RPMI7951 (cell line): ENCODE results near the gene IFT172. TPM values are rescaled to one million over a fixed set of nuclear protein-coding genes. Genes with fewer than 3 reads are reported as not detected.
"Not testable (repeated sequence)": the region's sequence is repeated elsewhere in the genome, so short reads cannot be mapped to it uniquely, and the experiment has no call there.

Experiments
- DNase-seq: peaks from one replicate; pipeline ENCODE4 v3.0.0-alpha.2; 2012; ENCODE audit warnings: low read depth
- total RNA-seq: library from RNA; depleted of rRNA; stranded (reverse); fragments of >200 nt; shearing (Covaris generic); gene quantifications from 2 replicates; pipeline ENCODE4 v1.2.3, GENCODE V29; 2014; rRNA removed

The IFT172 gene, protein sequence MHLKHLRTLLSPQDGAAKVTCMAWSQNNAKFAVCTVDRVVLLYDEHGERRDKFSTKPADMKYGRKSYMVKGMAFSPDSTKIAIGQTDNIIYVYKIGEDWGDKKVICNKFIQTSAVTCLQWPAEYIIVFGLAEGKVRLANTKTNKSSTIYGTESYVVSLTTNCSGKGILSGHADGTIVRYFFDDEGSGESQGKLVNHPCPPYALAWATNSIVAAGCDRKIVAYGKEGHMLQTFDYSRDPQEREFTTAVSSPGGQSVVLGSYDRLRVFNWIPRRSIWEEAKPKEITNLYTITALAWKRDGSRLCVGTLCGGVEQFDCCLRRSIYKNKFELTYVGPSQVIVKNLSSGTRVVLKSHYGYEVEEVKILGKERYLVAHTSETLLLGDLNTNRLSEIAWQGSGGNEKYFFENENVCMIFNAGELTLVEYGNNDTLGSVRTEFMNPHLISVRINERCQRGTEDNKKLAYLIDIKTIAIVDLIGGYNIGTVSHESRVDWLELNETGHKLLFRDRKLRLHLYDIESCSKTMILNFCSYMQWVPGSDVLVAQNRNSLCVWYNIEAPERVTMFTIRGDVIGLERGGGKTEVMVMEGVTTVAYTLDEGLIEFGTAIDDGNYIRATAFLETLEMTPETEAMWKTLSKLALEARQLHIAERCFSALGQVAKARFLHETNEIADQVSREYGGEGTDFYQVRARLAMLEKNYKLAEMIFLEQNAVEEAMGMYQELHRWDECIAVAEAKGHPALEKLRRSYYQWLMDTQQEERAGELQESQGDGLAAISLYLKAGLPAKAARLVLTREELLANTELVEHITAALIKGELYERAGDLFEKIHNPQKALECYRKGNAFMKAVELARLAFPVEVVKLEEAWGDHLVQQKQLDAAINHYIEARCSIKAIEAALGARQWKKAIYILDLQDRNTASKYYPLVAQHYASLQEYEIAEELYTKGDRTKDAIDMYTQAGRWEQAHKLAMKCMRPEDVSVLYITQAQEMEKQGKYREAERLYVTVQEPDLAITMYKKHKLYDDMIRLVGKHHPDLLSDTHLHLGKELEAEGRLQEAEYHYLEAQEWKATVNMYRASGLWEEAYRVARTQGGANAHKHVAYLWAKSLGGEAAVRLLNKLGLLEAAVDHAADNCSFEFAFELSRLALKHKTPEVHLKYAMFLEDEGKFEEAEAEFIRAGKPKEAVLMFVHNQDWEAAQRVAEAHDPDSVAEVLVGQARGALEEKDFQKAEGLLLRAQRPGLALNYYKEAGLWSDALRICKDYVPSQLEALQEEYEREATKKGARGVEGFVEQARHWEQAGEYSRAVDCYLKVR (N-terminal part only)
- total RNA-seq, result 16.1 and 20.5 TPM in 2 replicates

DNA sequence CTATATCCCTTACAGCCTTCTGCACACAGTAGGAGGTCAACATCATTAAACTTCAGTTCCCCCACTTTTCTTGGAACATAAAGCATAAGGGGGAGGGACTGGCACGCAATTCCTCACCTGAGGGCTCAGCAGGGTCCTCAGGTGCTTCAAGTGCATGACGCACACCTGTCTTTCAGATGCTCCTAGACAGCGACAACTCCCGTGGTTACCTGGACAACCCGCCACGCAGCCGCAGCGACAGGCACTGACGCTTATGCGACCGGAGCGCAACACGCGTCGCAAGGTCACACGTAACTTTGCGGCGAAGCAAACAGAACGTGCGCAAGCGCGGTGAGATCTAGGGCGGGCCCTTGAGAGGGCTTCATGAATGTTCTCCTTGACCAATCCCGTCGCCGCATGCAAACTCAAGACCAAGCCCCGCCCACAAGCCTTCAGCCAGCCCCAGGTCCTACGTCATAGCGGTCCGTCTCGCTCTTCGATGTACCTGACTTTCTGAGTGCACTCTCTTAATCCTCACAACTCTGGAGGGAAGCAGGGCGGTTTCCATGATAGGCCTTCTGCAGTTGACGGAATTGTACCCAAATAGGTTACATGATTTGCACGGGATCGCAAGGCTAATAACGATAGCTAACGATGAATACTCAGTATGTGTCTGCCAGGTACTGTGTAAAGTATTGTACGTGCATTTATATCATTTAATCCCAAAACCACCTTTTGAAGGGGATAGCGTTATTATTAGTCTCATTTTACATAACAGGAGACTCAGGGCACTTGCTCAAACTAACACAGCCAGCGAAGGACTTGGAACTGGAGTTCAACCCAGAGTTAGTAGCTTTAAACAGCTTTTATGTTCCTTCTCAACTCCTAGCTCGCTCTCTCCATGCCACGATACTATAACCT is at the start of gene IFT172:
Gene IFT172 (minus strand): TSS at position 246 of the 900 bp plus-strand sequence. CDS start 90 bp downstream, at position 156.
- DNase-seq, result peak; percentile 98

DNA sequence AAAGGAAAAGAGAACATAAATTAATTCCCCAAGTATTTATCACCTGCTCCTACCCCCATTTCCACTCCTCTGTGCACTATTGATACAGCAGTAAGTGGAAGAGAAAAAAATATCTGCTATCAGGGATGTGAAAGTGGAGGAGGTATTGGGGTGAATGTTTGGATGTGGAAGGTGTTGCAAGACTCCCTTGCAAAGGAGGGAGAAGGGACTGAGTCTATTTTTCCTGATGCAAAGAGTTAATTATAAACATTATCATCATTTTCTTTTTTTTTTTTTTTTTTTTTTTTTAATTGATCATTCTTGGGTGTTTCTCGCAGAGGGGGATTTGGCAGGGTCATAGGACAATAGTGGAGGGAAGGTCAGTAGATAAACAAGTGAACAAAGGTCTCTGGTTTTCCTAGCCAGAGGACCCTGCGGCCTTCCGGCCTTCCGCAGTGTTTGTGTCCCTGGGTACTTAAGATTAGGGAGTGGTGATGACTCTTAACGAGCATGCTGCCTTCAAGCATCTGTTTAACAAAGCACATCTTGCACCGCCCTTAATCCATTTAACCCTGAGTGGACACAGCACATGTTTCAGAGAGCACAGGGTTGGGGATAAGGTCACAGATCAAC is 49.4 kb upstream of the IFT172 start:
- DNase-seq, result not testable (repeated sequence)

- DNase-seq, result no peak
Observed at GRCh38 chr2:27537287-27537686, 47.7 kb upstream of the IFT172 start.

DNA sequence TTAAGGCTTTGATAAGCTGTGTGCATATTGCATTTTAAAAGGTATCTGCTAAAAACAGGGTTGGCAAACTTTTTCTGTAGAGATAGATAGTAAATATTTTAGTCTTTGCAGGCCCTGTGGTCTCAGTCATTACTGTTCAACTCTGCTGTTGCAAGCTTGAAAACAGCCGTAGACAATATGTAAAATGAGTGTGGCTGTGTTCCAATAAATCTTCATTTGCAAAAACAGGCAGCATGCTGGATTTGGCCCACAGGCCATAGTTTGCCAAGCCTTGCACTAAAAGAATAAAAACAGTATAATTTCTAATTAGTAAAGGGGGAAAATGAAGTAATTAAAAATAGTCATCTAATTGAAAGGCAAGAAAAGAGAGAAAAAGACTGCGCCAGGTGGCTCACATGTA is 42.4 kb upstream of the IFT172 start:
- no peak for DNase-seq

- DNase-seq, result peak; percentile 15
Observed at GRCh38 chr2:27527182-27527581, 37.6 kb upstream of the IFT172 start.

DNA sequence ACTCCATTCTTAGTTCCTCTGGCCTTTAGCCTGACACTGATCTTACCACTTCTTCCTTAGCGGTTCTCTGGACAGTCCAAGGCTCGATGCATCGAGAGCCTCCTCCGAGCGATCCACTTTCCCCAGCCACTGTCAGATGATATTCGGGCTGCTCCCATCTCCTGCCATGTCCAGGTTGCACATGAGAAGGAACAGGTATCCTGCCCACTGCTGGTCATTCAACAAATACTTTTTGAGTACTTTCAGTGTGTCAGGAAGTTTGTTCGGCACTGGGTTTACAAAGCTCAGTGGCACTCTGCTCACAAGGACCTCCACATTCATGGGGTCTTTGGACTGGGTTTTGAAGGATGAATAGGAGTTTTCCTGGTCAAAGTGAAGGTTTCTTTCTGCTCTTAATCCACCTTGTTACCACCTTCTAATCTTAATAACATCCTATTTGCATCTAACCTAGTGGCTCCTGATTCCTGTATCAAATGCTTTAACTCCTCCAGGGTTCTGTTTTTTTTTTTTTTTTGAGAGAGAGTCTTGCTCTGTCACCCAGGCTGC is 32.9 kb upstream of the IFT172 start:
- peak; percentile 7 for DNase-seq

DNA sequence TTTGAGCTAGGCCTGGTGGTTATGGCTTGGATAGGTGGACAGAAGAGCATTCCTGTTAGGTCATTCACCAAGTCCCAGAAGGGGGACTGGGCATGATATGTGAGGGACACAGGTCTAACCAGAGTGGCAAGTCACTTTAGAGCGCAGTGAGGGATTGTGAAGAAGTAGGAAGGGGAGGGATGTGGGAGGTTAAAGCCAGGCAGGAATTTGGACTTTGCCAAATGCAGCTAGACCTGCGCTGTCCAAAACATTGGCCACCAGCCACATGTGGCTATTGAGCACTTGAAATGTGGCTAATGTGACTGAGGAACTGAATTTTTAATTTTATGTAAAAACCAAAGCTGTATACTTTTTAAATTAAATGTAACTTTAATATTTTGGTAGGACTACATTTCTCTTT is 30.8 kb upstream of the IFT172 start:
- DNase-seq, result no peak

- no peak for DNase-seq
Observed at GRCh38 chr2:27518782-27519113, 29.2 kb upstream of the IFT172 start.

GRCh38 chr2:27518113-27518781 is 28.7 kb upstream of the IFT172 start:
- DNase-seq, result no peak

DNA sequence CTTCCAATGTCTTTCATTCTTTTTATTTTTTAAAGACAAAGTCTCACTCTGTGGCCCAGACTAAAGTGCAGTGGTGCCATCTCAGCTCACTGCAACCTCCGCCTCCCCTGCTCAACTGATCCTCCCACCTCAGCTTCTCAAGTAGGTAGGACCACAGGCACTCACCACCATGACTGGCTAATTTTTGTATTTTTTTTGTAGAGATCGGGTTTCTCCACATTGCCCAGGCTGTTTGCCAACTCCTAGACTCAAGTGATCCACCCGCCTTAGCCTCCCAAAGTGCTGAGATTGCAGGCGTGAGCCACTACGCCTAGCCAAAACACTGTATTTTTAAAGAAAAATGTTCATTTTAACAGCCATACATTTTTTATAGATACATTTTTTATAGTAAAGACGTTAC is 19.8 kb upstream of the IFT172 start:
- peak; percentile 56 for DNase-seq

GRCh38 chr2:27507293-27507692 is 17.8 kb upstream of the IFT172 start:
- DNase-seq, result no peak

DNA sequence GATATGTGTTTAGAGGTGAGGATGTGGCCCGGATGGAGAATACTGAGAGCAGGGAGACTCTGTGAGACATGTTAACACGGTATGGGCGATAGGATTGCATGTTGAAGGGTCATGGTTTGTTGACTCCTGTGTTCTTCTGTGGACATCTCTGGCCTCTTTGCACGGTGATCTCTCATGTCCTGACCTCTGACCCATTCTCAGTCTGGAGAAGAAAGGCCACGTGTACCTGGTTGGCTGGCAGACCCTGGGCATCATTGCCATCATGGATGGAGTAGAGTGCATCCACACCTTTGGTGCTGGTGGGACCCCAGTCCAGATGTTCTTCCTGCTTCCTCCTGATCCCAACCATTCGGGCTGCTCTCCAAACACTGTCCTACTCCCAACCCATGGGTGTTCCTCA is 17.0 kb upstream of the IFT172 start:
- DNase-seq, result no peak

GRCh38 chr2:27502142-27502541 is 12.6 kb upstream of the IFT172 start:
- no peak for DNase-seq

- DNase-seq, result no peak
Observed at GRCh38 chr2:27501042-27501441, 11.5 kb upstream of the IFT172 start.

GRCh38 chr2:27498975-27499374 is 9.4 kb upstream of the IFT172 start:
- no peak for DNase-seq

DNA sequence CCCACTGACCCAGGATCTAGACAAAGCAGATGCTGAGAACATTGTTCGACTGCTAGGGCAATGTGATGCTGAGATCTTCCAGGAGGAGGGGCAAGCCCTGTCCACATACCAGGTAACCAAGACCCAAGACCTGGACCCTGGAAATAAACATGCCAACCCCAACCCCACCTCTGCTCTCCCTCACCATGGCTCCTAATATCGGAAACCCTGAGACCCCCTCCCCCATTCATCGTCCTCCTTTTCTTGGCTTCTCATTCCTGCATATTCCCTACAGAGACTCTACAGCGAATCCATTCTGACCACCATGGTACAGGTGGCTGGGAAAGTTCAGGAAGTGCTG is 7.7 kb upstream of the IFT172 start:
- DNase-seq, result no peak

DNA sequence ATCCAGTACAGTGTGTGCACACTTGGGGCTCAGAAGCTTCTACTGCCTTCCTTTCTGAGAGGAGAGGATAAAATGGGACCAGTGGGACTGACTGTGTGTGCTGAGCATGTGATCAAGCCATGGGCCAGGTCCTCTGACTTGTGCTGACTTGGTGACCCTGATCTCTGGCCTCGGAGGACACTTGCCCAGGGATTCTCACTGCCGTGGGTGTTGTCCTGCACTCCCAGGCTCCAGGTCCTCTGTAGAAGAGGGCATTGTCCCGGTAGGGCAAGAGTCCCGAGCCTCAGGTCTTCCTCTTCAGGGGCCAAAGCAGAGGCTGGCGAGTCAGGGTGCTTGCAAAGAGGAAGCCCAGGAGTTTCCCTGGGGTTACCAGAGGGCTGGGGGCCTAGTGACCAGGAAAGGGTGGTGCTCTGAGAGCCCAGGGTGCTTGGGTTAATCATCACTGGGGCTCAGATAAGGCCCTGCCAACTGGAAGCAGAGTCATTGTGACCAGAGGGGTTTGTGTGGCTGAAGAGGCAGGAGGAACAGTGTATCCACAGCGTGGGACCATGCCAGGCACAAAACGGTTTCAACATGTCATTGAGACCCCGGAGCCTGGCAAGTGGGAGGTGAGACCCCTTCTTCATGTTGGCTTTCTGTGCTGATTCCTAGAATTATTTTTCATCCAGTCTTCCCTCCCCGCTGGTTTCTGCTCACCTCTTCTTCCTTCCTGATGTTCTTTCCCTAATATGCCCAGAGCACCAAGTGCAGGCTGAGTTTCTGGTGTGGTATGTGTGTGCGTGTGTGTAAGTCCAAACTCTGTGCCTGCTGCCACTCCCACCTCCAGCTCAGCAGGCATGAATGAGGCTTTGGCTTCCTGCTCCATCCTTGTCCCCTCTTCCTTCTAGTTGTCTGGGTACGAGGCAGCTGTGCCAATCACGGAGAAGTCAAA is 7.1 kb upstream of the IFT172 start, which contains the start of gene GCKR:
Gene GCKR (plus strand): TSS at position 483 of the 931 bp plus-strand sequence. CDS start 66 bp downstream, at position 549.
- DNase-seq, result no peak

- DNase-seq, result no peak
Observed at GRCh38 chr2:27495840-27496356, 6.4 kb upstream of the IFT172 start.
